HepG2 (cell line): ENCODE data around the gene ANKRD11.

Source experiments
- NCOA2 ChIP-seq: sonication (generic); formaldehyde crosslinking; IDR thresholded peaks from 2 replicates; pipeline ENCODE4 v1.8.0; 2022; ENCODE audit warnings: inconsistent platforms
- SP1 ChIP-seq, 2 experiments: fragments of 450-650 bp in 1 of 2; sonication (generic) in 1 of 2; formaldehyde crosslinking in 1 of 2; IDR thresholded peaks; 2 replicates each; pipeline versions ENCODE4 v1.4.0 to v1.6.1; 2016 to 2020; ENCODE audit warnings: missing genetic modification reagents in 1 of 2
- SRF ChIP-seq: IDR thresholded peaks from 2 replicates; pipeline ENCODE4 v1.6.1; 2011; ENCODE audit warnings: mild to moderate bottlenecking, low read depth, low read length, moderate library complexity
- TAF1 ChIP-seq: sonication (generic); formaldehyde crosslinking; IDR thresholded peaks from 2 replicates; pipeline ENCODE4 v1.4.0; 2020; ENCODE audit warnings: missing genetic modification reagents
- TCF12 ChIP-seq, 2 experiments: fragments of 450-650 bp in 1 of 2; sonication (generic) in 1 of 2; formaldehyde crosslinking in 1 of 2; IDR thresholded peaks; 2 replicates each; pipeline versions ENCODE4 v1.6.1 to v1.8.0; 2017 to 2022; ENCODE audit warnings: antibody characterized with exemption in 1 of 2, mild to moderate bottlenecking in 1 of 2, missing genetic modification reagents in 1 of 2, moderate library complexity in 1 of 2
- TCF7 ChIP-seq: sonication (generic); IDR thresholded peaks from 2 replicates; pipeline ENCODE4 v1.6.1; 2016; ENCODE audit warnings: antibody characterized with exemption, low read depth
- TF ChIP-seq, protein P1 (sequence below): sonication (generic); formaldehyde crosslinking; IDR thresholded peaks from 2 replicates; pipeline ENCODE4 v1.5.0; 2020; ENCODE audit warnings: mild to moderate bottlenecking, missing genetic modification reagents, moderate library complexity
- TF ChIP-seq, protein P2 (sequence below): sonication (generic); formaldehyde crosslinking; conservative IDR thresholded peaks from 2 replicates; pipeline ENCODE4 v1.5.0; 2020; ENCODE audit warnings: missing genetic modification reagents
- TF ChIP-seq, protein P3 (sequence below): sonication (generic); formaldehyde crosslinking; IDR thresholded peaks from 2 replicates; pipeline ENCODE4 v1.5.0; 2020; ENCODE audit warnings: missing genetic modification reagents
- TF ChIP-seq, protein P4 (sequence below): IDR thresholded peaks from 2 replicates; pipeline ENCODE4 v1.6.1; 2016; ENCODE audit warnings: mild to moderate bottlenecking
- TF ChIP-seq, protein P5 (sequence below): IDR thresholded peaks from 2 replicates; pipeline ENCODE4 v1.6.1; 2016; ENCODE audit warnings: missing compliant biosample characterization, missing genetic modification reagents, borderline replicate concordance
- TF ChIP-seq, protein P6 (sequence below): sonication (generic); formaldehyde crosslinking; IDR thresholded peaks from 2 replicates; pipeline ENCODE4 v1.8.1; 2023; ENCODE audit warnings: missing genetic modification reagents, inconsistent platforms, borderline replicate concordance
- TF ChIP-seq, protein P7 (sequence below): sonication (generic); formaldehyde crosslinking; IDR thresholded peaks from 2 replicates; pipeline ENCODE4 v1.4.0; 2020; ENCODE audit warnings: missing genetic modification reagents

DNA sequence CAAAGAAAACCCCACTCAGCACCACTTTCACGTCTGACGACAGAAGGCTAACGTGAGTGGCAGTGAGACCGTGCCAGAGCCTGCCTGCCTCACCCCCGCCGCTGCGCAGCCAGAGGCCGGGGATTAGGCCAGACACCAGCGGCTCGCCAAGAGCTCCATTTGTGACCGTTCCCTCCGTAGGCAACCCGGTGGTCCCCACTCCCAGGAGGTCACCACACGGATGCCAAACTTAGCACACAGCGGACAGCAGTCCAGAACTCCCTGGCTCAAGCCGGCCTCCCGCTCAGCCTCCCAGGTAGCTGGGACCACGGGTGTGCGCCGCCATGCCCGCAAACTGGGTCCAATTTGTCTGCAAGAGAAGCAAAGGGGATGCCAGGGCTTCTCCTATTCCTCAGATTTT, 104.6 kb downstream of the ANKRD11 start:
- TF ChIP-seq, protein P1, sequence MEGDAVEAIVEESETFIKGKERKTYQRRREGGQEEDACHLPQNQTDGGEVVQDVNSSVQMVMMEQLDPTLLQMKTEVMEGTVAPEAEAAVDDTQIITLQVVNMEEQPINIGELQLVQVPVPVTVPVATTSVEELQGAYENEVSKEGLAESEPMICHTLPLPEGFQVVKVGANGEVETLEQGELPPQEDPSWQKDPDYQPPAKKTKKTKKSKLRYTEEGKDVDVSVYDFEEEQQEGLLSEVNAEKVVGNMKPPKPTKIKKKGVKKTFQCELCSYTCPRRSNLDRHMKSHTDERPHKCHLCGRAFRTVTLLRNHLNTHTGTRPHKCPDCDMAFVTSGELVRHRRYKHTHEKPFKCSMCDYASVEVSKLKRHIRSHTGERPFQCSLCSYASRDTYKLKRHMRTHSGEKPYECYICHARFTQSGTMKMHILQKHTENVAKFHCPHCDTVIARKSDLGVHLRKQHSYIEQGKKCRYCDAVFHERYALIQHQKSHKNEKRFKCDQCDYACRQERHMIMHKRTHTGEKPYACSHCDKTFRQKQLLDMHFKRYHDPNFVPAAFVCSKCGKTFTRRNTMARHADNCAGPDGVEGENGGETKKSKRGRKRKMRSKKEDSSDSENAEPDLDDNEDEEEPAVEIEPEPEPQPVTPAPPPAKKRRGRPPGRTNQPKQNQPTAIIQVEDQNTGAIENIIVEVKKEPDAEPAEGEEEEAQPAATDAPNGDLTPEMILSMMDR (CRISPR knock-in tag): no peak
- TF ChIP-seq TCF7 (no peak), SP1 (IDR thresholded peaks at IDR 0.05) (no peak), SP1 (CRISPR knock-in tag; IDR thresholded peaks at IDR 0.05) (no peak), TAF1 (no peak), TCF12 (IDR thresholded peaks at IDR 0.05) (no peak), TCF12 (CRISPR knock-in tag; IDR thresholded peaks at IDR 0.05) (no peak), SRF (no peak), NCOA2 (CRISPR knock-in tag) (no peak)
- TF ChIP-seq, protein P2, sequence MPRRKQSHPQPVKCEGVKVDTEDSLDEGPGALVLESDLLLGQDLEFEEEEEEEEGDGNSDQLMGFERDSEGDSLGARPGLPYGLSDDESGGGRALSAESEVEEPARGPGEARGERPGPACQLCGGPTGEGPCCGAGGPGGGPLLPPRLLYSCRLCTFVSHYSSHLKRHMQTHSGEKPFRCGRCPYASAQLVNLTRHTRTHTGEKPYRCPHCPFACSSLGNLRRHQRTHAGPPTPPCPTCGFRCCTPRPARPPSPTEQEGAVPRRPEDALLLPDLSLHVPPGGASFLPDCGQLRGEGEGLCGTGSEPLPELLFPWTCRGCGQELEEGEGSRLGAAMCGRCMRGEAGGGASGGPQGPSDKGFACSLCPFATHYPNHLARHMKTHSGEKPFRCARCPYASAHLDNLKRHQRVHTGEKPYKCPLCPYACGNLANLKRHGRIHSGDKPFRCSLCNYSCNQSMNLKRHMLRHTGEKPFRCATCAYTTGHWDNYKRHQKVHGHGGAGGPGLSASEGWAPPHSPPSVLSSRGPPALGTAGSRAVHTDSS (CRISPR knock-in tag): no peak
- TF ChIP-seq, protein P3, sequence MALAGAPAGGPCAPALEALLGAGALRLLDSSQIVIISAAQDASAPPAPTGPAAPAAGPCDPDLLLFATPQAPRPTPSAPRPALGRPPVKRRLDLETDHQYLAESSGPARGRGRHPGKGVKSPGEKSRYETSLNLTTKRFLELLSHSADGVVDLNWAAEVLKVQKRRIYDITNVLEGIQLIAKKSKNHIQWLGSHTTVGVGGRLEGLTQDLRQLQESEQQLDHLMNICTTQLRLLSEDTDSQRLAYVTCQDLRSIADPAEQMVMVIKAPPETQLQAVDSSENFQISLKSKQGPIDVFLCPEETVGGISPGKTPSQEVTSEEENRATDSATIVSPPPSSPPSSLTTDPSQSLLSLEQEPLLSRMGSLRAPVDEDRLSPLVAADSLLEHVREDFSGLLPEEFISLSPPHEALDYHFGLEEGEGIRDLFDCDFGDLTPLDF: no peak
- TF ChIP-seq, protein P4, sequence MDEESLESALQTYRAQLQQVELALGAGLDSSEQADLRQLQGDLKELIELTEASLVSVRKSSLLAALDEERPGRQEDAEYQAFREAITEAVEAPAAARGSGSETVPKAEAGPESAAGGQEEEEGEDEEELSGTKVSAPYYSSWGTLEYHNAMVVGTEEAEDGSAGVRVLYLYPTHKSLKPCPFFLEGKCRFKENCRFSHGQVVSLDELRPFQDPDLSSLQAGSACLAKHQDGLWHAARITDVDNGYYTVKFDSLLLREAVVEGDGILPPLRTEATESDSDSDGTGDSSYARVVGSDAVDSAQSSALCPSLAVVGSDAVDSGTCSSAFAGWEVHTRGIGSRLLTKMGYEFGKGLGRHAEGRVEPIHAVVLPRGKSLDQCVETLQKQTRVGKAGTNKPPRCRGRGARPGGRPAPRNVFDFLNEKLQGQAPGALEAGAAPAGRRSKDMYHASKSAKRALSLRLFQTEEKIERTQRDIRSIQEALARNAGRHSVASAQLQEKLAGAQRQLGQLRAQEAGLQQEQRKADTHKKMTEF (CRISPR knock-in tag): no peak
- TF ChIP-seq, protein P5, sequence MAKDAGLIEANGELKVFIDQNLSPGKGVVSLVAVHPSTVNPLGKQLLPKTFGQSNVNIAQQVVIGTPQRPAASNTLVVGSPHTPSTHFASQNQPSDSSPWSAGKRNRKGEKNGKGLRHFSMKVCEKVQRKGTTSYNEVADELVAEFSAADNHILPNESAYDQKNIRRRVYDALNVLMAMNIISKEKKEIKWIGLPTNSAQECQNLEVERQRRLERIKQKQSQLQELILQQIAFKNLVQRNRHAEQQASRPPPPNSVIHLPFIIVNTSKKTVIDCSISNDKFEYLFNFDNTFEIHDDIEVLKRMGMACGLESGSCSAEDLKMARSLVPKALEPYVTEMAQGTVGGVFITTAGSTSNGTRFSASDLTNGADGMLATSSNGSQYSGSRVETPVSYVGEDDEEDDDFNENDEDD (CRISPR knock-in tag): no peak
- TF ChIP-seq, protein P6, sequence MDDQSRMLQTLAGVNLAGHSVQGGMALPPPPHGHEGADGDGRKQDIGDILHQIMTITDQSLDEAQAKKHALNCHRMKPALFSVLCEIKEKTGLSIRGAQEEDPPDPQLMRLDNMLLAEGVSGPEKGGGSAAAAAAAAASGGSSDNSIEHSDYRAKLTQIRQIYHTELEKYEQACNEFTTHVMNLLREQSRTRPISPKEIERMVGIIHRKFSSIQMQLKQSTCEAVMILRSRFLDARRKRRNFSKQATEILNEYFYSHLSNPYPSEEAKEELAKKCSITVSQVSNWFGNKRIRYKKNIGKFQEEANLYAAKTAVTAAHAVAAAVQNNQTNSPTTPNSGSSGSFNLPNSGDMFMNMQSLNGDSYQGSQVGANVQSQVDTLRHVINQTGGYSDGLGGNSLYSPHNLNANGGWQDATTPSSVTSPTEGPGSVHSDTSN (CRISPR knock-in tag): no peak
- TF ChIP-seq, protein P7, sequence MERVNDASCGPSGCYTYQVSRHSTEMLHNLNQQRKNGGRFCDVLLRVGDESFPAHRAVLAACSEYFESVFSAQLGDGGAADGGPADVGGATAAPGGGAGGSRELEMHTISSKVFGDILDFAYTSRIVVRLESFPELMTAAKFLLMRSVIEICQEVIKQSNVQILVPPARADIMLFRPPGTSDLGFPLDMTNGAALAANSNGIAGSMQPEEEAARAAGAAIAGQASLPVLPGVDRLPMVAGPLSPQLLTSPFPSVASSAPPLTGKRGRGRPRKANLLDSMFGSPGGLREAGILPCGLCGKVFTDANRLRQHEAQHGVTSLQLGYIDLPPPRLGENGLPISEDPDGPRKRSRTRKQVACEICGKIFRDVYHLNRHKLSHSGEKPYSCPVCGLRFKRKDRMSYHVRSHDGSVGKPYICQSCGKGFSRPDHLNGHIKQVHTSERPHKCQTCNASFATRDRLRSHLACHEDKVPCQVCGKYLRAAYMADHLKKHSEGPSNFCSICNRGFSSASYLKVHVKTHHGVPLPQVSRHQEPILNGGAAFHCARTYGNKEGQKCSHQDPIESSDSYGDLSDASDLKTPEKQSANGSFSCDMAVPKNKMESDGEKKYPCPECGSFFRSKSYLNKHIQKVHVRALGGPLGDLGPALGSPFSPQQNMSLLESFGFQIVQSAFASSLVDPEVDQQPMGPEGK (CRISPR knock-in tag): no peak
